HEK293 (cell line): ENCODE measurements around the gene STPG2.

Experiments
- CTCF ChIA-PET: fragments of 350-600 bp; formaldehyde crosslinking; extraction: SDS; loops from one replicate; lab custom pipeline; 2021; ENCODE audit warnings: antibody characterized with exemption; lab: Yijun Ruan, JAX
- POLR2A ChIA-PET: fragments of 300-600 bp; formaldehyde crosslinking; extraction: SDS; loops from one replicate; lab custom pipeline; 2020; ENCODE audit warnings: antibody characterized with exemption, inconsistent platforms; lab: Yijun Ruan, JAX
- H3K27ac ChIP-seq: fragments of 200-500 bp; sonication (Bioruptor generic); 2 replicates; pipeline ENCODE4 v1.5.1; 2014; ENCODE audit warnings: low read depth, low read length, control low read depth, inconsistent platforms; ENCODE audit errors: extremely low read depth
- H3K36me3 ChIP-seq, 2 experiments: fragments of 200-500 bp in 1 of 2; sonication (Bioruptor generic) in 1 of 2; 1 replicate in 1 of 2; 2 replicates in 1 of 2; pipeline ENCODE4 v1.5.1; 2014 to 2017; ENCODE audit warnings: inconsistent platforms in 2 of 2, low read length in 2 of 2; ENCODE audit not compliant: control insufficient read depth in 2 of 2, insufficient read depth in 1 of 2
- H3K4me1 ChIP-seq: fragments of 200-500 bp; sonication (Bioruptor generic); 2 replicates; pipeline ENCODE4 v1.5.1; 2014; ENCODE audit warnings: mild to moderate bottlenecking, low read length, inconsistent platforms; ENCODE audit not compliant: control insufficient read depth, insufficient read depth
- H3K4me3 ChIP-seq: 2 replicates; pipeline ENCODE4 v1.5.1; 2011; ENCODE audit warnings: low read depth, mild to moderate bottlenecking, control low read depth, low read length, moderate library complexity
- H3K9me3 ChIP-seq: fragments of 200-500 bp; sonication (Bioruptor generic); 2 replicates; pipeline ENCODE4 v1.5.1; 2014; ENCODE audit warnings: low read depth, low read length, inconsistent platforms; ENCODE audit not compliant: control insufficient read depth, insufficient read depth
- GFI1B ChIP-seq: fragments of 450-650 bp; formaldehyde crosslinking; IDR thresholded peaks from 2 replicates; pipeline ENCODE4 v1.5.1; 2016; ENCODE audit warnings: missing biosample characterization, missing genetic modification characterization
- HOXA7 ChIP-seq: sonication (generic); formaldehyde crosslinking; IDR thresholded peaks from 2 replicates; pipeline ENCODE4 v1.8.1; 2022; ENCODE audit warnings: missing genetic modification reagents, borderline replicate concordance
- MEIS1 ChIP-seq: sonication (generic); formaldehyde crosslinking; IDR thresholded peaks from 2 replicates; pipeline ENCODE4 v1.8.1; 2022; ENCODE audit warnings: missing genetic modification reagents, mild to moderate bottlenecking, borderline replicate concordance
- OSR2 ChIP-seq: fragments of 450-650 bp; formaldehyde crosslinking; IDR thresholded peaks from 2 replicates; pipeline ENCODE4 v1.5.1; 2016; ENCODE audit warnings: missing biosample characterization, missing genetic modification characterization
- OVOL3 ChIP-seq: fragments of 450-650 bp; formaldehyde crosslinking; IDR thresholded peaks from 2 replicates; pipeline ENCODE4 v1.5.1; 2016; ENCODE audit warnings: missing biosample characterization, missing genetic modification characterization
- PRDM1 ChIP-seq: fragments of 450-650 bp; formaldehyde crosslinking; IDR thresholded peaks from 2 replicates; pipeline ENCODE4; 2016; ENCODE audit warnings: missing biosample characterization, missing genetic modification characterization
- SETDB1 ChIP-seq: IDR thresholded peaks from one replicate; pipeline ENCODE4 v1.6.1; 2017; ENCODE audit warnings: mild to moderate bottlenecking, low read length, moderate library complexity, mixed read lengths; ENCODE audit not compliant: insufficient read length
- SP2 ChIP-seq: fragments of 450-650 bp; formaldehyde crosslinking; IDR thresholded peaks from 2 replicates; pipeline ENCODE4 v1.5.1; 2016; ENCODE audit warnings: missing biosample characterization, missing genetic modification characterization
- ZBTB48 ChIP-seq: fragments of 450-650 bp; formaldehyde crosslinking; IDR thresholded peaks from 2 replicates; pipeline ENCODE4 v1.5.1; 2016; ENCODE audit warnings: missing biosample characterization, missing genetic modification characterization
- ZFP3 ChIP-seq: fragments of 450-650 bp; formaldehyde crosslinking; IDR thresholded peaks from 2 replicates; pipeline ENCODE4 v1.5.1; 2016; ENCODE audit warnings: low read depth, missing biosample characterization, missing genetic modification characterization
- ZNF16 ChIP-seq: fragments of 450-650 bp; formaldehyde crosslinking; IDR thresholded peaks from 2 replicates; pipeline ENCODE4 v1.5.1; 2016; ENCODE audit warnings: low read depth, missing biosample characterization, missing genetic modification characterization
- ZNF211 ChIP-seq: fragments of 450-650 bp; formaldehyde crosslinking; IDR thresholded peaks from 2 replicates; pipeline ENCODE4 v1.5.1; 2016; ENCODE audit warnings: low read depth, missing biosample characterization, missing genetic modification characterization
- ZNF221 ChIP-seq: fragments of 450-650 bp; formaldehyde crosslinking; IDR thresholded peaks from 2 replicates; pipeline ENCODE4 v1.5.1; 2017; ENCODE audit warnings: missing biosample characterization, missing genetic modification characterization, borderline replicate concordance
- ZNF274 ChIP-seq, 2 experiments: fragments of 200-500 bp in 1 of 2; fragments of 450-650 bp in 1 of 2; sonication (Bioruptor generic) in 1 of 2; formaldehyde crosslinking in 1 of 2; IDR thresholded peaks; 2 replicates each; pipeline versions ENCODE4 v1.5.1 to v1.6.1; 2014 to 2016; ENCODE audit warnings: borderline replicate concordance in 1 of 2, inconsistent platforms in 1 of 2, low read length in 1 of 2, missing biosample characterization in 1 of 2, missing genetic modification characterization in 1 of 2
- ZNF302 ChIP-seq: fragments of 450-650 bp; formaldehyde crosslinking; IDR thresholded peaks from 2 replicates; pipeline ENCODE4 v1.5.1; 2016; ENCODE audit warnings: missing biosample characterization, missing genetic modification characterization, low read depth
- ZNF529 ChIP-seq: fragments of 450-650 bp; formaldehyde crosslinking; IDR thresholded peaks from 2 replicates; pipeline ENCODE4 v1.5.1; 2017; ENCODE audit warnings: missing genetic modification characterization, missing biosample characterization; ENCODE audit not compliant: insufficient replicate concordance
- ZNF544 ChIP-seq: fragments of 450-650 bp; formaldehyde crosslinking; IDR thresholded peaks from 2 replicates; pipeline ENCODE4 v1.5.0; 2017; ENCODE audit warnings: missing biosample characterization, missing genetic modification characterization
- ZNF558 ChIP-seq: fragments of 450-650 bp; formaldehyde crosslinking; IDR thresholded peaks from 2 replicates; pipeline ENCODE4 v1.5.1; 2016; ENCODE audit warnings: missing biosample characterization, missing genetic modification characterization
- ZNF596 ChIP-seq: fragments of 450-650 bp; IDR thresholded peaks from 2 replicates; pipeline ENCODE4 v1.5.0; 2018; ENCODE audit warnings: missing biosample characterization, mild to moderate bottlenecking, missing genetic modification characterization, moderate library complexity
- ZNF621 ChIP-seq: fragments of 450-650 bp; formaldehyde crosslinking; IDR thresholded peaks from 2 replicates; pipeline ENCODE4 v1.5.1; 2017; ENCODE audit warnings: missing biosample characterization, missing genetic modification characterization
- ZNF626 ChIP-seq: fragments of 450-650 bp; sonication (Bioruptor Pico); formaldehyde crosslinking; IDR thresholded peaks from 2 replicates; pipeline ENCODE4 v1.5.1; 2018; ENCODE audit warnings: missing biosample characterization, missing genetic modification characterization, inconsistent platforms
- ZNF843 ChIP-seq: fragments of 450-650 bp; formaldehyde crosslinking; IDR thresholded peaks from 2 replicates; pipeline ENCODE4 v1.5.1; 2016; ENCODE audit warnings: missing biosample characterization, missing genetic modification characterization
- TF ChIP-seq, protein P1 (sequence below): fragments of 450-650 bp; formaldehyde crosslinking; IDR thresholded peaks from 2 replicates; pipeline ENCODE4; 2016; ENCODE audit warnings: missing biosample characterization, missing genetic modification characterization
- TF ChIP-seq, protein P2 (sequence below): fragments of 450-650 bp; formaldehyde crosslinking; IDR thresholded peaks from 2 replicates; pipeline ENCODE4 v1.5.1; 2016; ENCODE audit warnings: missing biosample characterization, missing genetic modification characterization
- TF ChIP-seq, protein P3 (sequence below): fragments of 450-650 bp; IDR thresholded peaks from 2 replicates; pipeline ENCODE4 v1.5.1; 2018; ENCODE audit warnings: missing biosample characterization, missing genetic modification characterization
- TF ChIP-seq, protein P4 (sequence below): IDR thresholded peaks from 2 replicates; pipeline ENCODE4 v1.6.1; 2011; ENCODE audit warnings: mild to moderate bottlenecking, low read depth, low read length, borderline replicate concordance

Gene STPG2

DNA sequence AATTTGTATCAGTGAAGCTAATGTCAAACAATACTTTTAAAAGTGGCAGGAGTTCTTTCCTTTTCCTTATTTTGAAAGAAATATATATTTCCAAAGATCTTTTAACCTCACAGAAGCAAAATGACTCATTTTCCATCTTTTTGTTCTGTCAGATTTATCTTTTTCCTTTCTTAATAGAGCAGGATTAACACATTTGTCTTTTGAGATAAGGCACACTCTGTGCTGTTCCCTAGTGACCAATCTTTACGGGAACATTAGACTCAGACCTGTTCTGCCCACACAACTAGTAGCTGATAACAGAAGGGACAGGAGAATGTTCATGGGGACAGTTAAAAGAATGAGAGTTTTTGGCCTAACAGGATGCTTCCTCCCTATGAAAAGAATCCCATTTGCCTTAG, 381.2 kb downstream of the STPG2 start (continued):
- TF ChIP-seq ZNF16 (no peak), ZBTB48 (no peak), GFI1B (tag by site-specific recombination) (no peak), HOXA7 (CRISPR knock-in tag) (no peak), MEIS1 (CRISPR knock-in tag) (no peak)
- TF ChIP-seq, protein P1, sequence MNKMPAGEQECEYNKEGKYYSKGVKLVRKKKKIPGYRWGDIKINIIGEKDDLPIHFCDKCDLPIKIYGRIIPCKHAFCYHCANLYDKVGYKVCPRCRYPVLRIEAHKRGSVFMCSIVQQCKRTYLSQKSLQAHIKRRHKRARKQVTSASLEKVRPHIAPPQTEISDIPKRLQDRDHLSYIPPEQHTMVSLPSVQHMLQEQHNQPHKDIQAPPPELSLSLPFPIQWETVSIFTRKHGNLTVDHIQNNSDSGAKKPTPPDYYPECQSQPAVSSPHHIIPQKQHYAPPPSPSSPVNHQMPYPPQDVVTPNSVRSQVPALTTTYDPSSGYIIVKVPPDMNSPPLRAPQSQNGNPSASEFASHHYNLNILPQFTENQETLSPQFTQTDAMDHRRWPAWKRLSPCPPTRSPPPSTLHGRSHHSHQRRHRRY (tag by site-specific recombination) = no peak

DNA sequence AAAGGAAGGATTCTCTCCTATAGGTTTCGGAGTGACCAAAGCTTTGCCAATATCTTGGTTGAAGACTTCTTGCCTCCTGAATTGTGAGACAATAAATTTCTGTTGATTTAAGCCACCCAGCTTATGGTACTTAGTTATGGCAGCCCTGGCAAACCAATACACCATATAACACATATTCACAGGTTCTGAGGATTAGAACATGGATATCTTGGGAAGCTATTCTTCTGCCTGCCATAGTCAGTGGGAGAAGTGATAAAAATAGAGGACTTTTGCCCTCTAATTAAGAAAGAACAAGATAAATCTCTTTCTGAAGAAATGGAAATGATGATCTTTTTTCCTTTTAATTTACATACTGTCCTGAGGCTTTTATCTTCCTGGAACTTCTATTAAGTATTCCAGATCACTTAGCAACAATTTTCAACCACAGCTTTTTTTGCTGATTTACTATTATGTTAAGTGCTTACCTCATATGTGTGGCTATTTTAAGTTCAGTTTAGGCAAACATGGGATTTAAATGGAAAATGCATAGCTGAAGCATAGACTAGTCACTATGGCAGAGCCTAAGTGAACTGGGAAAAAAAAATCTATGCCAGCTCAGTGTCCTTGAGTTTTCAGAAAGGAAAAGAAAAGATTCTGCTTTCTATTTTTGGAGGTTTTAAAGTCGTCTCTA, 381.7 kb downstream of the STPG2 start:
- POLR2A ChIA-PET = no interaction called here
- no peak overlapping the region for H3K27ac ChIP-seq
- H3K4me3 ChIP-seq = no peak overlapping the region
- CTCF ChIA-PET = no interaction called here
- no peak for TF ChIP-seq ZNF843 (tag by site-specific recombination)
- TF ChIP-seq, protein P2, sequence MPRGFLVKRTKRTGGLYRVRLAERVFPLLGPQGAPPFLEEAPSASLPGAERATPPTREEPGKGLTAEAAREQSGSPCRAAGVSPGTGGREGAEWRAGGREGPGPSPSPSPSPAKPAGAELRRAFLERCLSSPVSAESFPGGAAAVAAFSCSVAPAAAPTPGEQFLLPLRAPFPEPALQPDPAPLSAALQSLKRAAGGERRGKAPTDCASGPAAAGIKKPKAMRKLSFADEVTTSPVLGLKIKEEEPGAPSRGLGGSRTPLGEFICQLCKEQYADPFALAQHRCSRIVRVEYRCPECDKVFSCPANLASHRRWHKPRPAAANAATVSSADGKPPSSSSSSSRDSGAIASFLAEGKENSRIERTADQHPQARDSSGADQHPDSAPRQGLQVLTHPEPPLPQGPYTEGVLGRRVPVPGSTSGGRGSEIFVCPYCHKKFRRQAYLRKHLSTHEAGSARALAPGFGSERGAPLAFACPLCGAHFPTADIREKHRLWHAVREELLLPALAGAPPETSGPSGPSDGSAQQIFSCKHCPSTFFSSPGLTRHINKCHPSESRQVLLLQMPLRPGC (tag by site-specific recombination) = no peak
- no peak for TF ChIP-seq SETDB1
- no peak for TF ChIP-seq ZNF221 (tag by site-specific recombination)
- TF ChIP-seq, protein P3, sequence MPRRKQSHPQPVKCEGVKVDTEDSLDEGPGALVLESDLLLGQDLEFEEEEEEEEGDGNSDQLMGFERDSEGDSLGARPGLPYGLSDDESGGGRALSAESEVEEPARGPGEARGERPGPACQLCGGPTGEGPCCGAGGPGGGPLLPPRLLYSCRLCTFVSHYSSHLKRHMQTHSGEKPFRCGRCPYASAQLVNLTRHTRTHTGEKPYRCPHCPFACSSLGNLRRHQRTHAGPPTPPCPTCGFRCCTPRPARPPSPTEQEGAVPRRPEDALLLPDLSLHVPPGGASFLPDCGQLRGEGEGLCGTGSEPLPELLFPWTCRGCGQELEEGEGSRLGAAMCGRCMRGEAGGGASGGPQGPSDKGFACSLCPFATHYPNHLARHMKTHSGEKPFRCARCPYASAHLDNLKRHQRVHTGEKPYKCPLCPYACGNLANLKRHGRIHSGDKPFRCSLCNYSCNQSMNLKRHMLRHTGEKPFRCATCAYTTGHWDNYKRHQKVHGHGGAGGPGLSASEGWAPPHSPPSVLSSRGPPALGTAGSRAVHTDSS (tag by site-specific recombination) = no peak
- no peak for TF ChIP-seq ZNF544
- no peaks in the 10 kb centered on the region for H3K9me3 ChIP-seq
- H3K4me1 ChIP-seq = no peaks in the 10 kb centered on the region
- H3K36me3 ChIP-seq = no peaks in the 10 kb centered on the region

DNA sequence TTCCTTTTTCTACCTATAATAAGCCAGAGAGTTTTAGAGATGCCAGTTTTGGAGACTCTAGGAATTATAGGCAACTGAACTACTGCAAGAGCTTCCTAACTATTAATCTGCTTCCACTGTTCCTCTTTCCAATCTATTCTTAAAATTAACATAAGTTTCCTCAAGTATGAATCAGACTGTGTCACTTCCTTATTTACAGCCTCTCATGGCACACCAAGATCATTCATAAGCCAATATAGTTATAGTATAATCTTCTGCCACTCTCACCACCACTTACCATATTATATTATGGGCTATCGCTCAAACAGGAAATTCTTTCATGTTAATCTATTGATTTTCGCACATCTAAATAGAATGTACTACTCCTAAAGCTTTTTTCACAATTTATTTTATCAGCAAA, 383.5 kb downstream of the STPG2 start:
- TF ChIP-seq ZNF302 (tag by site-specific recombination) (no peak), ZNF16 (no peak), PRDM1 (no peak), OSR2 (tag by site-specific recombination) (no peak)
- Histone ChIP-seq H3K36me3 (no peaks in the 10 kb centered on the region), H3K4me3 (no peak overlapping the region), H3K27ac (no peak overlapping the region), H3K9me3 (no peaks in the 10 kb centered on the region), H3K4me1 (no peaks in the 10 kb centered on the region)
- ChIA-PET CTCF (no interaction called here), POLR2A (no interaction called here)

DNA sequence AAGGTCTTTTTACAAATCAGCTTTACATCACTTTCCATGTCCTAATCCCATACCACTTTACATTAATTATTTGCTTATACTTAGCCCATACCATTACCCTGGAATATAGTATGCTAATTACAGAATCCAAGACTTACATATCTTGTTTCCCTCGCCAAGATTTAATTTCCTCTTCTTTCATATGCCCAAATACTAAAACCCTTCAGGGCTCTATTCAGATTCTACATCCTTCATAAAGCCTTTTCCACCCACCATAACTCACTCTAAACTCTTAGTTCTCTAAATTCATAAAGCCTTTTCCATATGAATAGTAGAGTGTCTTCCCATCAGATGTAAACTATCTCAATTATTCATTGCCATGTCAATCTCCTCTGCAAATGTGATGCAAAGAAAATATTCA, 390.7 kb downstream of the STPG2 start:
- H3K27ac ChIP-seq = no peak overlapping the region
- ChIA-PET POLR2A (no interaction called here), CTCF (no interaction called here)
- no peaks in the 10 kb centered on the region for H3K36me3 ChIP-seq
- no peaks in the 10 kb centered on the region for H3K9me3 ChIP-seq
- no peaks in the 10 kb centered on the region for H3K4me1 ChIP-seq
- H3K4me3 ChIP-seq = no peak overlapping the region
- TF ChIP-seq ZNF221 (tag by site-specific recombination) (no peak), HOXA7 (CRISPR knock-in tag) (no peak), ZNF558 (no peak), ZNF211 (tag by site-specific recombination) (no peak), SP2 (tag by site-specific recombination) (no peak), ZFP3 (tag by site-specific recombination) (no peak), ZNF596 (tag by site-specific recombination) (no peak), ZNF544 (no peak), OVOL3 (no peak), ZNF274 (IDR thresholded peaks at IDR 0.05; ENCODE audit: low read length) (no peak), ZNF274 (tag by site-specific recombination; IDR thresholded peaks at IDR 0.05; ENCODE audit: borderline replicate concordance) (no peak), ZNF621 (tag by site-specific recombination) (no peak), ZNF529 (no peak), ZNF626 (tag by site-specific recombination) (no peak)
- TF ChIP-seq, protein P4, sequence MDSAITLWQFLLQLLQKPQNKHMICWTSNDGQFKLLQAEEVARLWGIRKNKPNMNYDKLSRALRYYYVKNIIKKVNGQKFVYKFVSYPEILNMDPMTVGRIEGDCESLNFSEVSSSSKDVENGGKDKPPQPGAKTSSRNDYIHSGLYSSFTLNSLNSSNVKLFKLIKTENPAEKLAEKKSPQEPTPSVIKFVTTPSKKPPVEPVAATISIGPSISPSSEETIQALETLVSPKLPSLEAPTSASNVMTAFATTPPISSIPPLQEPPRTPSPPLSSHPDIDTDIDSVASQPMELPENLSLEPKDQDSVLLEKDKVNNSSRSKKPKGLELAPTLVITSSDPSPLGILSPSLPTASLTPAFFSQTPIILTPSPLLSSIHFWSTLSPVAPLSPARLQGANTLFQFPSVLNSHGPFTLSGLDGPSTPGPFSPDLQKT = no peak
